HG03460 (cell line): ENCODE results near the gene TDRKH.
"Not testable (repeated sequence)": the region's sequence is repeated elsewhere in the genome, so short reads cannot be mapped to it uniquely, and the experiment has no call there.

Experiments
- ATAC-seq: cut with Tn5 transposase; IDR thresholded peaks from one replicate; pipeline ENCODE4 v1.9.1; 2021; ENCODE audit not compliant: unreplicated experiment

Gene TDRKH

GRCh38 chr1:151803915-151804314 is 13.6 kb upstream of the TDRKH start:
- no peak for ATAC-seq

DNA sequence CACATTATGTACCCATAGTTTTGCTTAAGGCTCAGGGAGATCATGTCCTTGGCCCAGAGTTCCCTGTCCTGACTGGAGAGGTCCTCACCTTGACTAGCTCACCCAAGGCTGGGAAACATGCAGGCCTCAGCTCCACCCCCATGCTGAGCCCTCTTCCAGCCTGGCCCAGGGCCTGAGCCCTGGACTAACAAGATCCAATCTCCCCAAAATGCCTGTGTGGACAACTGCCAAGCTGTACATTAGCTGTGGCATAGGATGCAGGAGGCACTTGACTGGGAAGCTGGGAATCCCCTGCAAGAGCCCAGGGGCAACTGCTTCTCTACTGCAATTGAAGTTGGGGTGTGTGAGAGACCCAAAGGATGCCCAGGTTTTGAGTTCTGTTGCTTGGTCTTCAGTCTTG is 12.9 kb upstream of the TDRKH start:
- ATAC-seq: no peak

- ATAC-seq: no peak
These were observed 12.1 kb upstream of the TDRKH start for GRCh38 chr1:151802372-151802771.

DNA sequence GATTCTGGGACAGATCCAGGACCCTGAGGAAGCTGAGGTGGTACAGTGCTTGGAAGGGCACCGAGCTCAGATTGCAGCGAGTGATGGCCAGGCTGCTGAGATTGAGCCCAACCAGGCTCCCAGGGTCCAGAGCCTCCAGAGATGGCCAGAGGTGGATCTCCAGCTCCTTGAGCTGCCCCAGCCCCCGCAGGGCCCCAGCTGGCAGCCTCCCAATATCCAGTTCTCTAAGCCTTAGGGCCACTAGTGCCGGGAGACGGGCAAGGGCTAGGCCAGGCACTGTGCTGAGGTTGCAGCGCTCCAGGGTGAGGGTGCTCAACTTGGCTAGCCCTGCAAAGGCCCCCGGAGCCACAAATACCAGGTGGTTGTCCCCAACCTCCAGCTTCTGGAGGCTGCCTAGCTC is 11.5 kb upstream of the TDRKH start:
- ATAC-seq: no peak

- no peak for ATAC-seq
These were observed 11.1 kb upstream of the TDRKH start for GRCh38 chr1:151801310-151801820.

- no peak for ATAC-seq
These were observed 10.5 kb upstream of the TDRKH start for GRCh38 chr1:151800830-151801229.

DNA sequence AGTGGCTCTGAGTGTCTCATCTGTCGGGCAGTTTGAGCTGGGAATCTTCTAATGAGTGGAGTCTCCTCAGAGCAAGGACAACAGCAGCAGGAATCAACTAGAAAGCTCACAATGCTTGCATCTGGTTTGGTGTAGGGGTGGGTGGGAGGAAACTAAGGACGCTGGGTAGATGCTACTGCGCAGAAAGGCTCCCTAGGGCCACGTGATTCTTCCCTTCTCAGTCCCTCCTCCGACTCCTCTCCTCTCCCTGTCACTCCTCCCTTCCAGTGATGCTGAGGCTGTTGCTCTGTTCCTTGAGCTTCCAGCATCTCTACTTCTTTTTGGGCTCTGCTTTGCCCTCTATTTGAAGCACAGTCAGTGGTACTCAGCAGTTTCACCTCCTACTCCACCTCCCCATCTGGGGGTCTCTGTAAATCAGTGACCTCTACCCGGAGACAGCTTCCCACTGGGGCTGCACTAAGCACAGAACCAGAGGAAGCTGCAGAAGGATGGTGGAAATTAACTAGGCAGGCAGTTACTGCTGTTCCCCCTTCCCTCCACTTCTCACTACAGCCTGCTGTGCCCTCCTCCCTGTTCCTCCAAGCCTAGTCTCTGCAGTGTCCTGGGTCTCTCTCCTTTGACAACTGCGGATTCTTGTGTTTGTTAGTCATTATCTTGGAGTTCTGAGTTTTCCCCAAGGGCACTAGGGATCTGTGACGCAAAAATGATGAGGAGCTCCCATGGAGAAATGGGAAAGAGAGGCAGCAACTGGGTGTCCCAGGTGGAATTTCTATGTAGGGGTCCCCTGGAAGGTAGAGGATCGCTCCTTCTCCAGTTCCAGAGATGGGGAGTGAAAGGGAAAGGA is 9.1 kb upstream of the TDRKH start:
- no peak for ATAC-seq

- ATAC-seq: no peak
These were observed 8.3 kb upstream of the TDRKH start for GRCh38 chr1:151798571-151798970.

- ATAC-seq: no peak
These were observed 796 bp upstream of the TDRKH start for GRCh38 chr1:151790940-151791651.

- no peak for ATAC-seq
These were observed 2.6 kb downstream of the TDRKH start for GRCh38 chr1:151787689-151788088.

- no peak for ATAC-seq
These were observed 6.5 kb downstream of the TDRKH start for GRCh38 chr1:151783796-151784195.

DNA sequence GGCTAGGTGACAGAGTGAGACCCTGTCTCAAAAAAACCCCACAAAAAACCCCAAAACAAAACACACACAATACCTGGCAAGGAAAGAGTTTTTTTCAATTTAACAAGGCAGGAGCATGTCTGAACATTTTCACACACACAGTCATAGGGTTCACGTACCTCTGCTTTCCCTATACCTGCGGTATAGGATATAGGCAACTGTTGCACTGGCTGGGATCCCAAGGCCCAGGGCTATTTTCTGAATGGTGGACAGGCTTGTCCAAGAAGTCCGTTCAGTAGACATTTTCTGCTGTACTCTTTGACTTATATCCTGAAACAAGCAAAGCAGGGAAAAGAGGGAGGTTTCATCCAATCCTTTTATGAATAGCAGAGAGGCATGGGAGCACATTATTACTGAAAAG is 7.6 kb downstream of the TDRKH start:
- ATAC-seq: no peak

- not testable (repeated sequence) for ATAC-seq
These were observed 8.3 kb downstream of the TDRKH start for GRCh38 chr1:151782026-151782425.

- not testable (repeated sequence) for ATAC-seq
These were observed 9.6 kb downstream of the TDRKH start for GRCh38 chr1:151780736-151781135.

DNA sequence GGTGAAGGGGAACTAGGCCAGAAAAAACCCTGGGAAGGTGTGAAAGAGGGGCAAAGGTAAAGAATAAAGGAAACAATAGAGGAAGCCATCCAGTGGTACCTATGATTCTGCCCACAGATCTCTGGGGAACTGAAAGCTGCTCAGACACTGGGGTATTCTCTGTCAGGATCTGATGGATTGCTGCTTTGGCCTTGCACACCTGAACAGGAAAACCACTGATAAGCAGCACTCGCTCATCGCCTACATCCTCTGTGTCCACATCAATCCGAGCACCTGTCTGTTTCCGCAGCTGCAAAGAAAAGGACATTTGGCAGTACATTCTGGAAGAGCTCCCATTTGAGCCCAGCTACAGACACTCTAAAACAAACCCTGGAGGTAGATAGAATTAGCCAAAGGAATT is 10.4 kb downstream of the TDRKH start:
- ATAC-seq: no peak

DNA sequence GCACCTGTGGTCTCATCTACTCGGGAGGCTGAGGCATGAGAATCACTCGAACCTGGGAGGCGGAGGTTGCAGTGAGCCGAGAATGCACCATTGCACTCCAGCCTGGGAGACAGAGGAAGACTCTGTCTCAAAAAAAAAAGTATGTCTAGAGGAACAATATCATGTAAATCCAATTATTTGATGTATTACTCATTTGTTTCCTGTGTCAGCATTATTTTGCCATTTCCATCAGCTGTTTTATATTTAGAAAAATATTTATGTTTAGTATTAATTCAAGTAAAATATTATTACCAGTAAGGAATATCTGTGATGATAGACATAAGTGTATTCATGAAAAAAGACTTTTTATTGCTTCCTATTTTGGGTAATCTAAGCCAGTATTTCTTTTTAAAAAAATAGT is 13.0 kb downstream of the TDRKH start:
- ATAC-seq: no peak

- no peak for ATAC-seq
These were observed 13.6 kb downstream of the TDRKH start for GRCh38 chr1:151776665-151777062.

DNA sequence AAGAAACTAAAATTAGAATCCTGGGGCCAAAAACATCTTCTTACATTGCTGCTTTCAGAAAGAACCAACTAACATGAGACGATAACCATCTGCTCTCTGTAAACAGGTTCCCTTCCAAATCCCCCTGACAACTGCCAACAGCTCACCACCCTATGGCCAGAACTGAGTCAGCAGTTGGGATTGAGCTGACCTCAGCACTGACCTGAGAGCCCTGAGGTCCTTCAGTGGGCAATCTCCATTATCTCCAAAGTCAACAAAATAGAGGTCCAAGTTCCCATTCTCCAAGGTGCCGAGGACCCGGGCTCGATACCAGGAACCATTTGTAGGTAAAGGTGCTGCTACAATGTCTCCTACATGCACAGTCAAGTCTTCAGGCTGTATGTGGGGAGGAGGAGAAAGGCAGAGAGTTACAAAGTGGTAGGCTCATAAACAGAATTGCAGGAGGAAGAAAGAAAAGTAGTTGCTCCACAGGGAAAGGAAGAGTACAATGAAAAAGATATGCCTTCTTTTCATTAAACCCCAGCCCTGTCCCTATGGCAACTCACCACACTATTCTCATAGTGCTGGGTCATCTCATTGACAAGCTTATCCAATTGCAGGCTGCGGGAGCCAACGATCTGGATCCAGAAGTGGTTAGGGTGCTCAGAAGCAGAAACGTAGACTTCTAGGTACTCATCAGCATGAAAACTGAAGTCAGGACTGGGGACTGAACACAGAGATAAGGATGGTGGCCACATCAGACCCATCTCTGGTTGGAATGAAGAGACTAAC is 14.2 kb downstream of the TDRKH start:
- no peak for ATAC-seq

- no peak for ATAC-seq
These were observed 15.9 kb downstream of the TDRKH start for GRCh38 chr1:151774256-151774922.

DNA sequence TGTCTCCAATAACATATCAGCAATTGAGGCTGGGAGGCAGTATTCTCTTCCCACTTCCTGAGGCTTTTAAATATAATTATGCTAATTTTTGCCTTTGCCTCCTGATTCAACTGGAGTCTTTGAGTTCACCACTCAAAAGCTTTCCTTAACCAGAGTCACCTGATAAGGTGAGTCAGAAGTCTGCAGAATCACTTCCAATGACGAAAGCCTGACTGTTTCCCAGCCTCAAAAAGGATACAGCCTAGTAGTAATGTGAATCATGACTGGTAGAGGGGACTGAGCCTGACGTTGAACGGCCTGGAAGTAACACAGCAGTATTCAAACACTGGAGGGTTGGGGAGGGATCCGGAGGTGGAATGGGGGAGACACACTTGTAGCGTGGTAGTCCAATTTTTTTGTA is 16.6 kb downstream of the TDRKH start:
- no peak for ATAC-seq

DNA sequence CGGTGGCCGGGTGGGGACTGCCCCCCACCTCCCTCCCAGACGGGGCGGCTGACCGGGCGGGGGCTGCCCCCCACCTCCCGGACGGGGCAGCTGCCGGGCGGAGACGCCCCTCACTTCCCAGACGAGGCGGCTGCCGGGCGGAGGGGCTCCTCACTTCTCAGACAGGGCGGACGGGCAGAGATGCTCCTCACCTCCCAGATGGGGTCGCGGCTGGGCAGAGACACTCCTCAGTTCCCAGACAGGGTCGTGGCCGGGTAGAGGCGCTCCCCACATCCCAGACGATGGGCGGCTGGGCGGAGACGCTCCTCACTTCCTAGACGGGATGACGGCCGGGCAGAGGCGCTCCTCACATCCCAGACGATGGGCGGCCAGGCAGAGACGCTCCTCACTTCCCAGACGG is 21.0 kb downstream of the TDRKH start:
- ATAC-seq: not testable (repeated sequence)
